Medulla oblongata (tissue), 1 donor: ENCODE data around the gene PPP1R1C.

ENCODE experiments used
- DNase-seq: peaks from one replicate; pipeline ENCODE4 v3.0.0-alpha.2; 2015; ENCODE audit errors: extremely low spot score

PPP1R1C gene

GRCh38 chr2:181972431-181973170 lies 13.1 kb upstream of the PPP1R1C start:
- no peak for DNase-seq

GRCh38 chr2:181973171-181973783 lies 12.4 kb upstream of the PPP1R1C start:
- no peak for DNase-seq

GRCh38 chr2:181977661-181978350 lies 7.8 kb upstream of the PPP1R1C start:
- no peak for DNase-seq

GRCh38 chr2:181978351-181979150 lies 7.1 kb upstream of the PPP1R1C start:
- no peak for DNase-seq

- no peak for DNase-seq
These were observed 1.6 kb upstream of the PPP1R1C start for GRCh38 chr2:181984060-181984459.

GRCh38 chr2:181984814-181985631 lies 630 bp upstream of the PPP1R1C start:
- peak; percentile 19 for DNase-seq

- DNase-seq, result no peak
These were observed 2.7 kb downstream of the PPP1R1C start for GRCh38 chr2:181988154-181988924.

- DNase-seq, result no peak
These were observed 3.4 kb downstream of the PPP1R1C start for GRCh38 chr2:181989099-181989498.

GRCh38 chr2:181991171-181991885 lies 5.7 kb downstream of the PPP1R1C start:
- DNase-seq, result peak; percentile 73

- no peak for DNase-seq
These were observed 7.1 kb downstream of the PPP1R1C start for GRCh38 chr2:181992776-181993175.

- DNase-seq, result no peak
These were observed 9.6 kb downstream of the PPP1R1C start for GRCh38 chr2:181995289-181995688.

- no peak for DNase-seq
These were observed 12.6 kb downstream of the PPP1R1C start for GRCh38 chr2:181998041-181998835.

- DNase-seq, result no peak
These were observed 13.4 kb downstream of the PPP1R1C start for GRCh38 chr2:181998891-181999654.

GRCh38 chr2:181999911-182000310 lies 14.3 kb downstream of the PPP1R1C start:
- DNase-seq, result no peak

- no peak for DNase-seq
These were observed 19.4 kb downstream of the PPP1R1C start for GRCh38 chr2:182004945-182005520.

- no peak for DNase-seq
These were observed 21.1 kb downstream of the PPP1R1C start for GRCh38 chr2:182006595-182007341.

- DNase-seq, result no peak
These were observed 28.6 kb downstream of the PPP1R1C start for GRCh38 chr2:182014284-182014683.
